IMR-90 (cell line): ENCODE measurements around the gene KCNH2. TPM values are rescaled to one million over a fixed set of nuclear protein-coding genes. Genes with fewer than 3 reads are reported as not detected.

Source experiments
- ATAC-seq: fragments of 200-7000 bp; cut with Tn5 transposase; 2 replicates; pipeline ENCODE4 v1.9.1; 2020; ENCODE audit warnings: low read depth, mild to moderate bottlenecking, moderate library complexity
- BruUV-seq: library from RNA; stranded (reverse); fragments of 400-500 nt; replicated peaks from 2 replicates; lab custom pipeline; 2021; lab: Mats Ljungman, UMichigan
- CTCF ChIA-PET: fragments of 300-600 bp; formaldehyde crosslinking; extraction: SDS; loops from one replicate; lab custom pipeline; 2021; ENCODE audit warnings: antibody characterized with exemption; lab: Yijun Ruan, JAX
- POLR2A ChIA-PET: fragments of 300-600 bp; sonication (Branson Sonifier 250); formaldehyde crosslinking; loops from one replicate; lab custom pipeline; 2022; ENCODE audit warnings: antibody characterized with exemption; ENCODE audit not compliant: unreplicated experiment; lab: Charles Lee
- DNase-seq: peaks from one replicate; pipeline ENCODE4 v3.0.0; 2013
- H2AFZ ChIP-seq: replicated peaks from 2 replicates; pipeline ENCODE3; 2013; ENCODE audit warnings: low read length, mild to moderate bottlenecking; ENCODE audit not compliant: poor library complexity
- H2AK5ac ChIP-seq: 2 replicates; pipeline ENCODE4 v1.6.1; 2013; ENCODE audit warnings: low read depth, low read length, inconsistent platforms
- H2AK9ac ChIP-seq: replicated peaks from 2 replicates; pipeline ENCODE3; 2013; ENCODE audit warnings: mild to moderate bottlenecking, low read depth, low read length, moderate library complexity; ENCODE audit not compliant: poor library complexity
- H2BK120ac ChIP-seq: 2 replicates; pipeline ENCODE4 v1.6.1; 2013; ENCODE audit warnings: low read depth, low read length, inconsistent platforms
- H2BK15ac ChIP-seq: 3 replicates; pipeline ENCODE4 v1.6.1; 2013; ENCODE audit warnings: low read depth, low read length, inconsistent platforms
- H2BK20ac ChIP-seq: 2 replicates; pipeline ENCODE4 v1.6.1; 2013; ENCODE audit warnings: low read depth, mild to moderate bottlenecking, inconsistent platforms, low read length, moderate library complexity
- H2BK5ac ChIP-seq: 2 replicates; pipeline ENCODE4 v1.6.1; 2013; ENCODE audit warnings: mild to moderate bottlenecking, low read depth, low read length, inconsistent platforms; ENCODE audit not compliant: poor library complexity, severe bottlenecking
- H3K14ac ChIP-seq: replicated peaks from 2 replicates; pipeline ENCODE4 v1.6.1; 2013; ENCODE audit warnings: low read depth, low read length, inconsistent platforms
- H3K18ac ChIP-seq: 2 replicates; pipeline ENCODE4 v1.6.1; 2013; ENCODE audit warnings: low read depth, low read length, control low read depth
- H3K23ac ChIP-seq: 2 replicates; pipeline ENCODE4 v1.6.1; 2013; ENCODE audit warnings: low read depth, low read length, inconsistent platforms
- H3K27ac ChIP-seq: 2 replicates; pipeline ENCODE4 v1.5.1; 2013; ENCODE audit warnings: mild to moderate bottlenecking, control low read depth, low read length; ENCODE audit not compliant: insufficient read depth
- H3K27me3 ChIP-seq: 2 replicates; pipeline ENCODE4 v1.6.1; 2013; ENCODE audit warnings: low read length; ENCODE audit not compliant: control insufficient read depth, insufficient read depth
- H3K36me3 ChIP-seq: 2 replicates; pipeline ENCODE4 v1.6.1; 2013; ENCODE audit warnings: low read length, mixed read lengths; ENCODE audit not compliant: control insufficient read depth, insufficient read depth
- H3K4ac ChIP-seq: 2 replicates; pipeline ENCODE4 v1.6.1; 2013; ENCODE audit warnings: low read depth, low read length, inconsistent platforms
- H3K4me1 ChIP-seq: 2 replicates; pipeline ENCODE4 v1.6.1; 2013; ENCODE audit warnings: low read length, mixed read lengths; ENCODE audit not compliant: control insufficient read depth, insufficient read depth
- H3K4me2 ChIP-seq: 2 replicates; pipeline ENCODE4 v1.6.1; 2013; ENCODE audit warnings: low read depth, mild to moderate bottlenecking, control low read depth, low read length, moderate library complexity
- H3K4me3 ChIP-seq: 2 replicates; pipeline ENCODE4 v1.5.1; 2013; ENCODE audit warnings: low read depth, mild to moderate bottlenecking, control low read depth, low read length, moderate library complexity; ENCODE audit not compliant: insufficient read depth
- H3K56ac ChIP-seq: 2 replicates; pipeline ENCODE4 v1.6.1; 2013; ENCODE audit warnings: low read length, inconsistent platforms; ENCODE audit not compliant: insufficient read depth; ENCODE audit errors: extremely low read depth
- H3K79me1 ChIP-seq, 2 experiments: 2 replicates each; pipeline ENCODE4 v1.6.1; 2013; ENCODE audit warnings: low read length in 2 of 2, inconsistent platforms in 1 of 2, low read depth in 1 of 2
- H3K9ac ChIP-seq: 2 replicates; pipeline ENCODE4 v1.6.1; 2013; ENCODE audit warnings: low read depth, low read length, control low read depth
- H3K9me1 ChIP-seq: 2 replicates; pipeline ENCODE4 v1.6.1; 2013; ENCODE audit warnings: low read length, inconsistent platforms; ENCODE audit not compliant: insufficient read depth
- H3K9me3 ChIP-seq: 2 replicates; pipeline ENCODE4 v1.6.1; 2013; ENCODE audit warnings: low read length; ENCODE audit not compliant: control insufficient read depth, insufficient read depth
- H4K20me1 ChIP-seq: 2 replicates; pipeline ENCODE4 v1.6.1; 2013; ENCODE audit warnings: low read length, inconsistent platforms; ENCODE audit not compliant: insufficient read depth
- H4K5ac ChIP-seq: 2 replicates; pipeline ENCODE4 v1.6.1; 2013; ENCODE audit warnings: mild to moderate bottlenecking, low read depth, low read length, control low read depth
- H4K8ac ChIP-seq, 2 experiments: 2 replicates each; pipeline ENCODE4 v1.6.1; 2013; ENCODE audit warnings: low read depth in 2 of 2, low read length in 2 of 2, control low read depth in 1 of 2, inconsistent platforms in 1 of 2
- H4K91ac ChIP-seq: 2 replicates; pipeline ENCODE4 v1.6.1; 2013; ENCODE audit warnings: low read depth, low read length, inconsistent platforms; ENCODE audit not compliant: insufficient read depth
- BHLHE40 ChIP-seq: fragments of 150-350 bp; IDR thresholded peaks from 2 replicates; pipeline ENCODE4 v1.6.1; 2016; ENCODE audit warnings: mild to moderate bottlenecking, low read depth, low read length
- WGBS, 2 experiments: methylation state at CpG; one replicate each; pipeline versions ENCODE4 v1.1.5 to v1.1.7; 2013; ENCODE audit warnings: missing lambda C conversion rate in 2 of 2; ENCODE audit not compliant: insufficient read length in 1 of 2; ENCODE audit errors: extremely low coverage in 2 of 2; 5-methylcytosine and 5-hydroxymethylcytosine counted together
- dilution Hi-C: fragments of 300-500 bp; cut with HindIII; formaldehyde crosslinking; loops from one replicate; pipeline ENCODE4 v1.14.3; 2018; ENCODE audit warnings: low sequenced_read_pairs; ENCODE audit not compliant: unreplicated experiment
- in situ Hi-C: fragments of 300-500 bp; cut with MboI; formaldehyde crosslinking; loops from 3 replicates; pipeline ENCODE4 v1.14.3; 2019; ENCODE audit warnings: low sequenced_read_pairs, inconsistent platforms, mixed read lengths
- intact Hi-C: fragments of 100-400 bp; cut with micrococcal nuclease; formaldehyde crosslinking; loops from 2 replicates; pipeline ENCODE4 v1.10.0; 2022
- polyA plus RNA-seq, 3 experiments: library from polyadenylated mRNA; depleted of rRNA; stranded (reverse); fragments of >200 nt; gene quantifications; 2 replicates each; pipeline ENCODE4 v1.2.3, GENCODE V29; 2012; ENCODE audit warnings: low replicate concordance in 1 of 3
- total RNA-seq: library from RNA; depleted of rRNA; stranded (reverse); fragments of >200 nt; gene quantifications from 2 replicates; pipeline ENCODE4 v1.2.3, GENCODE V29; 2012

Gene KCNH2
- total and polyA plus RNA-seq, 2 of the 4 experiments (the other 2 are of a cell fraction): 0.90 to 2.1 TPM

- H3K9me1 ChIP-seq: no peaks in the 10 kb centered on the region
- H2BK20ac ChIP-seq: no peak overlapping the region
- H3K9me3 ChIP-seq: no peaks in the 10 kb centered on the region
- H2AFZ ChIP-seq: no peak overlapping the region
- H2BK15ac ChIP-seq: no peak overlapping the region
- in situ Hi-C loops: loop anchor here (25.0 kb wide), 1 partner anchor 568 kb away; a partner anchor contains a TSS
- no peak overlapping the region for H4K5ac ChIP-seq
- no peak overlapping the region for H3K9ac ChIP-seq
- no TSS peak for BruUV-seq
- H2BK120ac ChIP-seq: no peak overlapping the region
- H3K27ac ChIP-seq: no peak overlapping the region
- no peaks in the 10 kb centered on the region for H3K79me1 ChIP-seq
- no peak overlapping the region for H4K91ac ChIP-seq
- H2AK5ac ChIP-seq: no peak overlapping the region
- H3K14ac ChIP-seq: no peak overlapping the region
- WGBS, 2 experiments: no CpG with 5 or more reads among the region's 2 CpGs
- no peaks in the 10 kb centered on the region; the same call in 1 of the 2 replicates for H4K20me1 ChIP-seq
- POLR2A ChIA-PET: no interaction called here
- H3K4me2 ChIP-seq: no peak overlapping the region
- no peak overlapping the region for H3K23ac ChIP-seq
- dilution Hi-C loops: no loop called here
- no peak overlapping the region for H3K56ac ChIP-seq
- ATAC-seq (no peak), DNase-seq (no peak)
- H2BK5ac ChIP-seq: no peak overlapping the region
- H3K4ac ChIP-seq: no peak overlapping the region
- H3K4me1 ChIP-seq: peaks cover 12% of the 10 kb centered on the region; the same call in 1 of the 2 replicates
- intact Hi-C loops: no loop called here
- H3K27me3 ChIP-seq: peaks cover 49% of the 10 kb centered on the region
- no peak overlapping the region for H4K8ac ChIP-seq
- CTCF ChIA-PET: interaction anchor here (0.7 to 1.0 kb wide), 4 partner anchors 8 to 27 kb away, joined by 3 to 4 read pairs (median 3); no protein-coding TSS in a partner anchor
- no peak overlapping the region for H3K4me3 ChIP-seq
- no peak for TF ChIP-seq BHLHE40
- no peaks in the 10 kb centered on the region for H3K36me3 ChIP-seq
- no peak overlapping the region for H2AK9ac ChIP-seq
- no peak overlapping the region for H3K18ac ChIP-seq
Measured at GRCh38 chr7:150980663-150981062, 2.5 kb upstream of the KCNH2 start.
